Lower lobe of right lung (tissue), 2 donors: ENCODE data around the gene RAC3. TPM values are rescaled to one million over a fixed set of nuclear protein-coding genes. Genes with fewer than 3 reads are reported as not detected.

Experiments
- ATAC-seq, 2 donors: fragments of 200-7000 bp; cut with Tn5 transposase; one replicate each; pipeline ENCODE4 v1.9.1; 2020 to 2022; ENCODE audit warnings: mild to moderate bottlenecking in 2 of 2, moderate library complexity in 2 of 2
- DNase-seq: peaks from one replicate; pipeline ENCODE4 v3.0.0-alpha.2; 2020
- H3K27ac ChIP-seq: fragments of 200-600 bp; one replicate; pipeline ENCODE4 v1.8.0; 2022
- H3K27me3 ChIP-seq: fragments of 200-600 bp; one replicate; pipeline ENCODE4 v1.8.0; 2022; ENCODE audit warnings: low read depth
- H3K36me3 ChIP-seq: fragments of 200-600 bp; one replicate; pipeline ENCODE4 v1.8.0; 2022; ENCODE audit warnings: mild to moderate bottlenecking
- H3K4me1 ChIP-seq: fragments of 200-600 bp; one replicate; pipeline ENCODE4 v1.8.0; 2022
- H3K4me3 ChIP-seq: fragments of 200-600 bp; one replicate; pipeline ENCODE4 v1.8.0; 2022; ENCODE audit warnings: mild to moderate bottlenecking
- H3K9me3 ChIP-seq: fragments of 200-600 bp; one replicate; pipeline ENCODE4 v1.8.0; 2022
- intact Hi-C: fragments of 100-400 bp; cut with DNase I; formaldehyde crosslinking; loops from one replicate; pipeline ENCODE4 v1.11.0; 2022
- total RNA-seq: library from RNA; stranded (reverse); fragmentation: NEBNext Ultra II Directional; extraction: Animal tissue kit (Norgen Biotek cat#: 25700); gene quantifications from one replicate; pipeline ENCODE4 v1.2.1, GENCODE V29; 2021
- TF ChIP-seq, protein P1 (sequence below): fragments of 200-600 bp; IDR thresholded peaks from one replicate; pipeline ENCODE4 v1.8.0; 2022; ENCODE audit warnings: antibody characterized with exemption, mild to moderate bottlenecking
- donor health status: DM: no; HTN: yes; CAD: no; lungs with severe emphysema.

Gene RAC3
- total RNA-seq, 1 donor from 2014 or later, result 2.8 TPM

DNA sequence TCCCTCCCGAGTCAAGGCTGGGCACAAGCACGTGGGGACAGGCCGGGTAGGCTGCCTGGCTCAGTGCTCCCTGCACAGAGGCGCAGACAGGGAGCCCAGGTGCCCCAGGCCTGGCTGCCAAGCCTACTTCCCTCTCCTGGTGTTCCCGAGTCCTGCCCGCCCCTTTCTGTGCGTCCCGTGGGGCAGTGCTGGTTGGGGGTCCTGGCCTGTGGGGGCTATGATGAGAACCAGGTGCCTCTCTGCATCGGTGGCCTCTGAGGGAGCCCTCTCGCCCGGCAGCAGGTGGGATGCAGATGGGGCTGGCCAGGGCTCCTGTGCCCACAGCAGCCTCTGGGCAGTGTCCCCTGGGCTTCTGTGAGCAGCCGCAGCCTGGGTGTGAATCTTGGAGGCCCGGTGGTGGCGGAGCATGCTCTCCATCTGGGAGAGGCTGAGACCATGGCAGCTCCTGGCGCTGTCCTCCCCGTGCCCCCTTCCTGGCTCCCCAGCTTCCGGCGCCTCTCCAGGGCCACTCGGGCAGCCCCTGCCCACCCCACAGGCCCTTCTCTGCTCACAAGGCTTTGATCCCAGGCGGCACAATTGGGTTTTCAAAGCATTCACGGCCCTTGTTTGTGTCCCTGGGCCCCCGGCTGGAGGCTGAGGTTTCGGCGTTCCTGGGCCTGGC lies 16.0 kb upstream of the RAC3 start:
- Histone ChIP-seq H3K4me3 (no peak overlapping the region), H3K27ac (no peak overlapping the region), H3K36me3 (peaks cover 10% of the 10 kb centered on the region), H3K27me3 (no peaks in the 10 kb centered on the region), H3K9me3 (no peaks in the 10 kb centered on the region), H3K4me1 (peaks cover 26% of the 10 kb centered on the region)
- ATAC-seq, result no peak
- TF ChIP-seq, protein P1, sequence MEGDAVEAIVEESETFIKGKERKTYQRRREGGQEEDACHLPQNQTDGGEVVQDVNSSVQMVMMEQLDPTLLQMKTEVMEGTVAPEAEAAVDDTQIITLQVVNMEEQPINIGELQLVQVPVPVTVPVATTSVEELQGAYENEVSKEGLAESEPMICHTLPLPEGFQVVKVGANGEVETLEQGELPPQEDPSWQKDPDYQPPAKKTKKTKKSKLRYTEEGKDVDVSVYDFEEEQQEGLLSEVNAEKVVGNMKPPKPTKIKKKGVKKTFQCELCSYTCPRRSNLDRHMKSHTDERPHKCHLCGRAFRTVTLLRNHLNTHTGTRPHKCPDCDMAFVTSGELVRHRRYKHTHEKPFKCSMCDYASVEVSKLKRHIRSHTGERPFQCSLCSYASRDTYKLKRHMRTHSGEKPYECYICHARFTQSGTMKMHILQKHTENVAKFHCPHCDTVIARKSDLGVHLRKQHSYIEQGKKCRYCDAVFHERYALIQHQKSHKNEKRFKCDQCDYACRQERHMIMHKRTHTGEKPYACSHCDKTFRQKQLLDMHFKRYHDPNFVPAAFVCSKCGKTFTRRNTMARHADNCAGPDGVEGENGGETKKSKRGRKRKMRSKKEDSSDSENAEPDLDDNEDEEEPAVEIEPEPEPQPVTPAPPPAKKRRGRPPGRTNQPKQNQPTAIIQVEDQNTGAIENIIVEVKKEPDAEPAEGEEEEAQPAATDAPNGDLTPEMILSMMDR, result no peak
- no peak for DNase-seq
- intact Hi-C loops, result no loop called here

DNA sequence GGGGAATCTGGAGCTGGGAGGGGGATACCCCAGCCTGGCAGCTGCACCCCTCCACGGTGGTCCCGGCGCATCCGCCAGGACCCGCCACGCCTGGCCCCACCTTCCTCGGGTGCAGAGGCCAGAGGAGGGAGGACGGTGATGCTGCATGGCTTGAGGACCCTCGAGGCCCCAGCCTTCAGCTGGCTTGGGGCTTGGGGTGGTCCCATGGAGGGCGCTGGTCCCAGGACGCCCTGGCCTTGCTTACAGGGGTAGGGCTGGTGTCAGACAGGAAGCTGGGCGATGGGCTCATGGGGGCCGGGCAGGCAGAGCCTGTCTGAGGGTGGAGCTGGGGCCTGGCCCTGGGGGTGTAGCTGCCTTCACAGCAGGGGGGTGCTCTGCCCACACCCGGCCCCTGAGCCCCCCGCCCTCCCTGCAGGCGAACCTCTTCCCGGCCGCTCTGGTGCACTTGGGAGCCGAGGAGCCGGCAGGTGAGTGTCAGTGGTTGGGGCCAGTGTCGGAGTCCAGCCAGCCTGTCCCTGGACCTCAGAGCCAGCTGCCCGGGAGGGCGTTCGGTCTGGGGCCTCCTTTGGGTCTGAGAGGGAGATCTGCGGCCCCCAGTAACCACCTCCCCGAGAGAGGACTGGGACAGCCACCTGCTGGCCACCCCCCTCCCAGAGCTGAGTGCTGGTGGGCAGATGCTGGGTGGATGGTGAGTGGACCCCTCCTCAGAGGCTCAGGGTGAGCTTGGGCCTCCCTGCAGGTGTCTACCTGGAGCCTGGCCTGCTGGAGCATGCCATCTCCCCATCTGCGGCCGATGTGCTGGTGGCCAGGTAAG lies 15.2 kb upstream of the RAC3 start:
- no peak overlapping the region for H3K27ac ChIP-seq
- no peaks in the 10 kb centered on the region for H3K9me3 ChIP-seq
- no peak overlapping the region for H3K4me3 ChIP-seq
- intact Hi-C loops, result no loop called here
- H3K4me1 ChIP-seq, result peaks cover 33% of the 10 kb centered on the region
- H3K27me3 ChIP-seq, result no peaks in the 10 kb centered on the region
- DNase-seq (no peak), ATAC-seq (no peak)
- TF ChIP-seq, protein P1, result no peak
- H3K36me3 ChIP-seq, result peaks cover 9% of the 10 kb centered on the region

DNA sequence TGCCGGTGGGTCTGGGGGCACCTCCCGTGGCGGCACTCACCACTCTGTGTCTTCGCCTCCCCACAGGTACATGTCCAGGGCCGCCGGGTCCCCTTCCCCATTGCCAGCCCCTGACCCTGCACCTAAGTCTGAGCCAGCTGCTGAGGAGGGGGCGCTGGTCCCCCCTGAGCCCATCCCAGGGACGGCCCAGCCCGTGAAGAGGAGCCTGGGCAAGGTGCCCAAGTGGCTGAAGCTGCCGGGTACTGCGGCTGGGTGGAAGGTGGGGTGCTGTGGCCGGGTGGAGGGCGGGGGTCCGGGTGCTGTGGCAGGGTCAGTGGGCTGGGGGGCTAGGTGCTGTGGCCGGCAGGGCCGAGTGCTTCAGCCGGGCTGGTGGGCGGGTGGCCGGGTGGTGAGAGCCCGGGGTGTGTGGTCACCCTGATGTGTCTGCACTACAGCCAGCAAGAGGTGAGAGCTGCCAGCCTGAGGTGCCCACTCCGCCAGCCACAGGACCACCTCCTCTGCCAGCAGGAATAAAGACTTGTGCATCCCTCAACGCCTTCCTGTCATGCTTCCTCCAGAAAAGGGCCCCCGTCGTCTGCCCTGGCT lies 14.5 kb upstream of the RAC3 start:
- DNase-seq, result no peak
- ATAC-seq, result no peak
- Histone ChIP-seq H3K4me3 (no peak overlapping the region), H3K36me3 (peaks cover 3% of the 10 kb centered on the region), H3K4me1 (peaks cover 40% of the 10 kb centered on the region), H3K9me3 (no peaks in the 10 kb centered on the region), H3K27me3 (no peaks in the 10 kb centered on the region), H3K27ac (peak overlapping the region; percentile 31)
- intact Hi-C loops, result no loop called here
- TF ChIP-seq, protein P1, result no peak

DNA sequence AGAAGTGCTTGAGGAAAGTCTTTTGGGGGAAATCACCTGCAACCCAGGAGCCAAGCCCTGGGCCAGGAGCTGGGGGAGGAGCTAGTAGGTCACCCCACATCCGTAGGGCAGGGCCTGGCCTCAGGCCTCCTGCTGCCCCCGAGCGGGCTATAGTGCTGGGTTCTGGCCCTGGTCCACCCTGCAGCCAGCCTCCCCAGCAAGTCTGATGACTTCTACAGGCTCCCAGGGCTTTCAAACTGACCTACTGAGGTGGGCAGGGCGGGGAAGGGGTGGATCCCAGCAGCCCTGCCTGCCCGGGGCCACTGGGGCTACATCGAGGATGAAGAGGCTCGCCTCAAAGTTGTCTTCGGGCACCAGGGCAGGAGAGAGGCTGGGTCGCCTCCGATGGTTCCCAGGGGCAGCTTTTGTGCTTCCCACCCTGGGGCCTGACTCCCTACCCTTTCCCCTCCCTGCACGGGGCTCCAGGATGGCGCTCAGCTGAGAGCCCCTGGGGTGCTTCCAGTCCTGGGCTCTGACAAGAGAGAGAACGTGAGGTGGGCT lies 13.8 kb upstream of the RAC3 start:
- H3K4me1 ChIP-seq, result peaks cover 45% of the 10 kb centered on the region
- intact Hi-C loops, result no loop called here
- H3K36me3 ChIP-seq, result no peaks in the 10 kb centered on the region
- DNase-seq (peak; percentile 75), ATAC-seq (peak in 1 of 2 donors; percentile 25)
- H3K4me3 ChIP-seq, result no peak overlapping the region
- no peaks in the 10 kb centered on the region for H3K27me3 ChIP-seq
- TF ChIP-seq, protein P1, result no peak
- no peaks in the 10 kb centered on the region for H3K9me3 ChIP-seq
- peak overlapping the region; percentile 31 for H3K27ac ChIP-seq

DNA sequence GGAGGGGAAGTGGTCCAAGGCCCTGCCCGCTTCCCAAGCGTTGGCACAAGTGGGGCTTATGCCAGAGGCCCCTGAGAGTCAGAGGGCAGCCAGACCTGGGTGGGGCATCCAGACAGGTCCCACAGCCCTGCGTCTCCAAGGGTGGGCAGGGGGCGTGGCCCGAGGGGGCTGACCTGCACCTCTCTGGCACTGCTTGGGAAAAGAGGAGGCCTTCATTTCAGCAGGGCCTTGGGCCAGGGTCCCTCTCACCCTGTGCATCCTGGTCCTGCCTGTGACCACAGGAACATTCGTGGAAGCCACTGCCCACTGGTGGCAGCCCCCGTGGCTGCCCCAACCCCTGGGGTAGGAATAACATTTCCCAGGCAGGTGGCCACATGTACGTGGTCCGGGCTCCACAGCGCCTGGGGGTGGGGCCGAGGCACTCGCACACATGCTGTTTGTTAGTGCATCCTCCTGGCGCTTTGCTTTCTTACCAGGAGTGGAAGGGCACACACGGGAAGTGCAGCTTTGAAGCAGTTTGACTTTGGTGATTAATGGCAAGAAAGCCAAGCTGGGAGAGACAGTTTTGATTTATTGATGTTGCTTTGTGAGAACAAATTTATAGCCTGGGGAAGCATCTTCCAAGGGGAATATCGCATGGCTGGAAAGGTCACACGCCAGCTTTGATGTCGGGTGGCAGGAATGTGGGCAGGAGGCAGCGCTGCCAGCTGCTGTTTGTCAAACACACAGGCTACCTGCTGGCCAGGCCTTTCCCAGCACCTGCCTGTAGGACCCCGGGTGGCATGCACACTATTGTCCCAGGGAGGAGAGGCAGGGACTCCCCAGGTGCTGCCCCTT lies 13.1 kb upstream of the RAC3 start:
- Histone ChIP-seq H3K27ac (peak overlapping the region; percentile 31), H3K27me3 (no peaks in the 10 kb centered on the region), H3K36me3 (no peaks in the 10 kb centered on the region), H3K4me1 (peaks cover 41% of the 10 kb centered on the region), H3K9me3 (no peaks in the 10 kb centered on the region), H3K4me3 (no peak overlapping the region)
- ATAC-seq, result no peak
- intact Hi-C loops, result no loop called here
- TF ChIP-seq, protein P1, result no peak
- no peak for DNase-seq
